GM12892 (cell line): ENCODE results near the gene TPD52L2.
A peak's percentile ranks its signal among the peaks of the same experiment; 100 is the strongest.
"Not testable (repeated sequence)": the region's sequence is repeated elsewhere in the genome, so short reads cannot be mapped to it uniquely, and the experiment has no call there.

Source experiments
- DNase-seq: peaks from one replicate; pipeline ENCODE4 v3.0.0; 2011; ENCODE audit not compliant: insufficient read length
- FAIRE-seq: peaks from 2 replicates; lab custom pipeline; 2011; peaks lifted over from hg19 to GRCh38; lab: Jason Lieb, UNC
- POLR2A ChIP-seq: IDR thresholded peaks from 2 replicates; pipeline ENCODE4 v1.6.1; 2011; ENCODE audit warnings: low read depth, low read length, control low read depth
- POLR2AphosphoS5 ChIP-seq: IDR thresholded peaks from 2 replicates; pipeline ENCODE4 v1.6.1; 2011; ENCODE audit warnings: low read depth, low read length, control low read depth
- TAF1 ChIP-seq: IDR thresholded peaks from 2 replicates; pipeline ENCODE4 v1.6.1; 2011; ENCODE audit warnings: low read depth, mild to moderate bottlenecking, control low read depth, low read length, borderline replicate concordance

Gene TPD52L2

GRCh38 chr20:63896264-63897105, 31.4 kb downstream of the TPD52L2 start:
- DNase-seq (peak; percentile 59), FAIRE-seq (no peak)
- TF ChIP-seq POLR2AphosphoS5, result no peak
- TF ChIP-seq TAF1, result no peak
- TF ChIP-seq POLR2A, result peak; percentile 24; the same call in 1 of the 2 replicates

GRCh38 chr20:63897978-63898561, 33.0 kb downstream of the TPD52L2 start:
- no peak for TF ChIP-seq POLR2AphosphoS5
- no peak for TF ChIP-seq POLR2A
- no peak for TF ChIP-seq TAF1
- DNase-seq (no peak), FAIRE-seq (no peak)

GRCh38 chr20:63898882-63899558, 34.0 kb downstream of the TPD52L2 start:
- no peak for FAIRE-seq
- no peak for DNase-seq
- TF ChIP-seq POLR2A (no peak), POLR2AphosphoS5 (no peak)

GRCh38 chr20:63900413-63900812, 35.3 kb downstream of the TPD52L2 start:
- TF ChIP-seq TAF1 (no peak), POLR2AphosphoS5 (no peak), POLR2A (no peak)
- FAIRE-seq (no peak), DNase-seq (no peak)

- FAIRE-seq, result no peak
- DNase-seq, result no peak
- TF ChIP-seq TAF1 (no peak), POLR2AphosphoS5 (no peak), POLR2A (no peak)
These were observed 38.9 kb downstream of the TPD52L2 start for GRCh38 chr20:63903796-63904561.

GRCh38 chr20:63908008-63908682, 43.1 kb downstream of the TPD52L2 start:
- DNase-seq (no peak), FAIRE-seq (no peak)
- TF ChIP-seq TAF1 (no peak), POLR2AphosphoS5 (no peak)

GRCh38 chr20:63911176-63911575, 46.1 kb downstream of the TPD52L2 start:
- no peak for FAIRE-seq
- DNase-seq, result no peak
- TF ChIP-seq POLR2A, result no peak
- no peak for TF ChIP-seq TAF1
- no peak for TF ChIP-seq POLR2AphosphoS5

GRCh38 chr20:63913768-63914167, 48.7 kb downstream of the TPD52L2 start:
- TF ChIP-seq POLR2AphosphoS5, result no peak
- TF ChIP-seq TAF1, result no peak
- no peak for TF ChIP-seq POLR2A
- DNase-seq (no peak), FAIRE-seq (no peak)

- FAIRE-seq (no peak), DNase-seq (no peak)
- TF ChIP-seq TAF1, result no peak
- no peak for TF ChIP-seq POLR2A
- TF ChIP-seq POLR2AphosphoS5, result no peak
These were observed 50.4 kb downstream of the TPD52L2 start for GRCh38 chr20:63915471-63915870.

- FAIRE-seq, DNase-seq: not testable (repeated sequence)
These were observed 51.4 kb downstream of the TPD52L2 start for GRCh38 chr20:63916371-63916939.

GRCh38 chr20:63917811-63918210, 52.7 kb downstream of the TPD52L2 start:
- TF ChIP-seq POLR2A (no peak), POLR2AphosphoS5 (no peak), TAF1 (no peak)
- DNase-seq (no peak), FAIRE-seq (no peak)
